ENCODE data around the gene FGD4.

Gene FGD4

DNA sequence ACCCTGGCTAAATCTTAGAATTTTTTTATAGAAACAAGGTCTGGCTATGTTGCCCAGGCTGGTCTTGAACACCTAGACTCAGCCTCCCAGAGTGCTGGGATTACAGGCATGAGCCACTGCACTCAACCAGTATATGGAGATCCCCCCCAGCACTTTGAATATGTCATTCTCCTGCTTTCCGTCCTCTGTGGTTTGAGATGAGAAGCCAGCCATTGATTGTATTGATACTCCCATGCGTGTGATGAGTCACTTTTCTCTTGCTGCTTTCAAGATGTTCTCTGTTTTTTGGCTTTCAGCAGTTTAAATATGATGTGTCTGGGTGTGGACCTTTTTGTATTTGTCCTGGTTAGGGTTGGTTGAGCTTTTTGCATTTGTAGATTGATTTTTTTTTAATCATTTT is 204.5 kb downstream of the FGD4 start:
- TF ChIP-seq, protein P1, sequence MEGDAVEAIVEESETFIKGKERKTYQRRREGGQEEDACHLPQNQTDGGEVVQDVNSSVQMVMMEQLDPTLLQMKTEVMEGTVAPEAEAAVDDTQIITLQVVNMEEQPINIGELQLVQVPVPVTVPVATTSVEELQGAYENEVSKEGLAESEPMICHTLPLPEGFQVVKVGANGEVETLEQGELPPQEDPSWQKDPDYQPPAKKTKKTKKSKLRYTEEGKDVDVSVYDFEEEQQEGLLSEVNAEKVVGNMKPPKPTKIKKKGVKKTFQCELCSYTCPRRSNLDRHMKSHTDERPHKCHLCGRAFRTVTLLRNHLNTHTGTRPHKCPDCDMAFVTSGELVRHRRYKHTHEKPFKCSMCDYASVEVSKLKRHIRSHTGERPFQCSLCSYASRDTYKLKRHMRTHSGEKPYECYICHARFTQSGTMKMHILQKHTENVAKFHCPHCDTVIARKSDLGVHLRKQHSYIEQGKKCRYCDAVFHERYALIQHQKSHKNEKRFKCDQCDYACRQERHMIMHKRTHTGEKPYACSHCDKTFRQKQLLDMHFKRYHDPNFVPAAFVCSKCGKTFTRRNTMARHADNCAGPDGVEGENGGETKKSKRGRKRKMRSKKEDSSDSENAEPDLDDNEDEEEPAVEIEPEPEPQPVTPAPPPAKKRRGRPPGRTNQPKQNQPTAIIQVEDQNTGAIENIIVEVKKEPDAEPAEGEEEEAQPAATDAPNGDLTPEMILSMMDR (IDR thresholded peaks at IDR 0.05; ENCODE audit: low read depth, low read length): no peak

DNA sequence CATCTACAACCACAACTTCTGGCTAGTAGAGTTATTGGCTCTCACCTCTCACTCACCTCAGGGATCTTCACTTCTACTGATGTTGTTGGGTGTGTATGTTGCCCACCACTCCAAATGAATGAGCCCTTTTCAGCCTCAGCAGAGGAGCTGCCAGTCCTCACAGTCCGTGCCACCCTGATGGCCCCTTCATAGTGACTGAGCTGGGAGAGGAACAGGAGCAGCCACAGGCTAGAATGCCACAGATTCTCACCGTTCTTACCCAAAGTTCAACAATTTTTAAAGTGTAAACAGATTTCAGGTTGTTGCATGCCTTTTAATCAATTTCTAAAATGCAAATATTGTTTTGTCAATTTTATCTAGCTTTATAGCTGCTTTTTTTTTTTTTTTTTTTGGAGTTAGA is 205.2 kb downstream of the FGD4 start:
- Histone ChIP-seq H3K36me3 (no peaks in the 10 kb centered on the region), H3K9me3 (ENCODE audit: severe bottlenecking) (no peaks in the 10 kb centered on the region), H3K27ac (no peak overlapping the region), H3K27me3 (ENCODE audit: insufficient read depth, low read depth, severe bottlenecking) (no peaks in the 10 kb centered on the region), H3K4me3 (ENCODE audit: low read depth, low read length) (no peak overlapping the region)
- TF ChIP-seq, protein P1 (IDR thresholded peaks at IDR 0.05; ENCODE audit: low read depth, low read length): no peak
- DNase-seq: no peak

More for the DNA sequence above, 204.5 kb downstream of the FGD4 start:
- no peaks in the 10 kb centered on the region for H3K36me3 ChIP-seq
- no peaks in the 10 kb centered on the region for H3K9me3 ChIP-seq (ENCODE audit: severe bottlenecking)
- no peak overlapping the region for H3K27ac ChIP-seq
- no peak for DNase-seq
- no peaks in the 10 kb centered on the region for H3K27me3 ChIP-seq (ENCODE audit: insufficient read depth, low read depth, severe bottlenecking)
- no peak overlapping the region for H3K4me3 ChIP-seq (ENCODE audit: low read depth, low read length)

DNA sequence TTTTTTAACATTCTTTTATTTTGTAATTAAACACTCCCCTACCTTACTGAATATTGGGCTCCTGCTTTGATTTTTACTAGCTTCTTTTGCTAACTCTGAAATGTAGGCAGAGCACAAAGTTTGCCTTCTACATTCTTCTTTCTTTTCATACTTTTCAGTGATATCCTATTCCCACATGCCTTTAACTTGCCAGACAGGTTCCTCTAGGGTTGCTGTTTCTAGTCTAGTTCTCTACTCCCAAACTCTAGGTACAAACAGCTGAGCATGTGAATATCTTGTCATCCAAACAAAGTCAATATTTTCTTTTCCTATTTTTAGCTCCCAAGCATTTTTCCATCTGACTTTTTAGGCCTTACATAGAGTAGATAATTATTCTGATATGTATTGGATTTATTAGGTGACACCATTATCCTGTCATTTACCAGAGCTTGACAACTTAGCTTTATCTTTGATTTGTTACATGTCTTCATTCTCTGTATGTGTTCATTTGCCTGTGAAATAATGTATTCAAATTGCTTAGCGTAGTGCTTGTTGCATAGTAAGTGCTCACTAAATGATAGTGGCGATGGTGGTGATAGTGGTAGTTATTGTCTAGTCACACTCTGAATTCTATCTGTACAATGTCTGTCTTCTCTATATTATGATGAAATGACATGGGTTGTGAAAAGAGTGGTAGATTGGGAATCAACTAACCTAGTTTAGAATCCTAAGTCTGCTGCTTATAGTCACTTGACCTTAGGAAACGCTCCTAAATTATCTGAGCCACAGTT is 206.2 kb downstream of the FGD4 start:
- Histone ChIP-seq H3K36me3 (no peaks in the 10 kb centered on the region), H3K27me3 (ENCODE audit: insufficient read depth, low read depth, severe bottlenecking) (no peaks in the 10 kb centered on the region), H3K9me3 (ENCODE audit: severe bottlenecking) (no peaks in the 10 kb centered on the region), H3K4me3 (ENCODE audit: low read depth, low read length) (no peak overlapping the region), H3K27ac (no peak overlapping the region)
- TF ChIP-seq, protein P1 (IDR thresholded peaks at IDR 0.05; ENCODE audit: low read depth, low read length): no peak
- DNase-seq: no peak

DNA sequence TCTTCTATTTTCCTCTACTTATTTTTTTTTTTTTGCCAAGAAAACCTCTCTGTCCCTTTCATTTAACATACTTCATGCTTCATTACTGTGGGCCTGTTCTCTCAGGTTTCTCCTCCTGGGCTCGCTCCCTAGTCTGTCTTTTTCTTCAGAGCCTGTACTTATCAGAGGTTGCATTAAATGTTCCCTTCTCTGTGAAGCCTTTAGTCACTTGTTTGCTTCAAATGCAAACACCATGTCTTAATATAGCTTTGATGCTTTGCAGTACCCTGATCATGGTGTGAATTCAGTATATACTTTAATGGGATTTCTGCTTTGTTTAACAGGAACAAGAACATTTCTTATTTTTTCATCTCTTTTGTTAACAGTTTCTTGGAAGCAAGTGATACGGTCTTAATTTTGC is 207.1 kb downstream of the FGD4 start:
- DNase-seq: no peak
- Histone ChIP-seq H3K36me3 (no peaks in the 10 kb centered on the region), H3K9me3 (ENCODE audit: severe bottlenecking) (no peaks in the 10 kb centered on the region), H3K27ac (no peak overlapping the region), H3K27me3 (ENCODE audit: insufficient read depth, low read depth, severe bottlenecking) (no peaks in the 10 kb centered on the region), H3K4me3 (ENCODE audit: low read depth, low read length) (no peak overlapping the region)
- TF ChIP-seq, protein P1 (IDR thresholded peaks at IDR 0.05; ENCODE audit: low read depth, low read length): no peak

DNA sequence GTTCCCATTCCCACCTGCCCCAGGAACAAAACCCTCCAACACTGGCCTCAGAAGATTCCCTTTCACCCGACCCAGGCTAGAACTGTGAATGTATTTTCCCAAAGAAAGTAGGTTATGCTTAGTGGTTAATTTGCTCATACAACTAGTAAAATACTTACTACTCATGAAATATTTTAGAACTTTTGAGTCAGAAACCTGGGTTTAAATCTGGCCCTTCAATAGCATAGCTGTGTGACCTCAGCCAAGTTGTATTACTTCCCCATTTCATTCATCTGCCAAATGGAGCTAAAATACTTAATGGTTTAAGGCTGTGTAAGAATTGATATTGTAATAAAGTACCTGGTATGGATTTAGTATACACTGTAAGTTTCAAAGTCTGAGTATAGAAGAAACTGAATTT is 210.6 kb downstream of the FGD4 start:
- H3K36me3 ChIP-seq: no peaks in the 10 kb centered on the region
- H3K27ac ChIP-seq: no peak overlapping the region
- no peak for DNase-seq
- TF ChIP-seq, protein P1 (IDR thresholded peaks at IDR 0.05; ENCODE audit: low read depth, low read length): no peak
- no peaks in the 10 kb centered on the region for H3K9me3 ChIP-seq (ENCODE audit: severe bottlenecking)
- no peak overlapping the region for H3K4me3 ChIP-seq (ENCODE audit: low read depth, low read length)
- H3K27me3 ChIP-seq (ENCODE audit: insufficient read depth, low read depth, severe bottlenecking): no peaks in the 10 kb centered on the region

DNA sequence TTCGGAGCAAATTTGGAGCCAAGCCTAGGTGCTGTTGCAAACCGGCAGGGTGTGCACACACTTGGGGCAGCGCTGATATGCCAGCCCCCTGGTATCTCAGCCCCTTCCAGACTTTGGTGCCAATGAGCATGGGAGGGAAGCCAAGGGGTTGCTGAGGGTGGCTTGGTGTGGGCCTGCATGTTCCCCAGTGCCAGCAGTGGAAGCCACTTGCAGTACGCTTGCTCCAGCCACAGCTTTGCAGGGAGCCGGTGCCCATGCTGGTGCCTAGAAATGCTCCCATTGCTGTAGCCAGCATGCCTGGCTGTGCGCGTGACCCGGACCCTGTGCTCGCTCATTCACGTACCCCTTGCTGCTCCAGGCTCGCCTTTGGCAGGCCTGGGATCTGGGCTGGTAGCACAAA is 212.6 kb downstream of the FGD4 start:
- Histone ChIP-seq H3K4me3 (ENCODE audit: low read depth, low read length) (no peak overlapping the region), H3K27ac (no peak overlapping the region), H3K36me3 (no peaks in the 10 kb centered on the region), H3K9me3 (ENCODE audit: severe bottlenecking) (no peaks in the 10 kb centered on the region), H3K27me3 (ENCODE audit: insufficient read depth, low read depth, severe bottlenecking) (no peaks in the 10 kb centered on the region)
- TF ChIP-seq, protein P1 (IDR thresholded peaks at IDR 0.05; ENCODE audit: low read depth, low read length): no peak
- DNase-seq: no peak
